HG03103 (cell line): ENCODE results near the gene NCF1.
"Not testable (repeated sequence)": the region's sequence is repeated elsewhere in the genome, so short reads cannot be mapped to it uniquely, and the experiment has no call there.

Experiments
- ATAC-seq: cut with Tn5 transposase; IDR thresholded peaks from one replicate; pipeline ENCODE4 v1.9.1; 2021; ENCODE audit warnings: low read depth; ENCODE audit not compliant: unreplicated experiment

Gene NCF1

GRCh38 chr7:74773760-74774750, at the start of gene NCF1:
TSS of gene NCF1 (plus strand) at chr7:74774011. CDS start at chr7:74774032, 21 bp downstream.
- ATAC-seq: peak; percentile 86

GRCh38 chr7:74725840-74726239, 48.0 kb upstream of the NCF1 start:
- no peak for ATAC-seq

- no peak for ATAC-seq
Observed at GRCh38 chr7:74726309-74727101, 47.3 kb upstream of the NCF1 start.

DNA sequence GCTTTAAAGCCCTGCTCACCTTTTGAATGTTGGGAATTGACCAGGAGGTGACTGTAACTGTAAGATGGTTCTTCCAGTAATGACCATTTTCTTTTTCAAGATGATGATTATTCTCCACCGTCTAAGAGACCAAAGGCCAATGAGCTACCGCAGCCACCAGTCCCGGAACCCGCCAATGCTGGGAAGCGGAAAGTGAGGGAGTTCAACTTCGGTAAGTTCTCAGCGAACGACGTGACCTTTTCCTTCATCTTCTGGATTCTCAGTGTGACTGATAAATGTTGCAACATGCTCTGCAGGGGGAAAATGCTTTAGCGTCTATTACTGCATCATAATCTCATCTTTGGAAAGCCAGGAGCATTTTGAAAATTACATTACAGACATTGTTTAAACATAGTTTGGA, 45.1 kb upstream of the NCF1 start:
- not testable (repeated sequence) for ATAC-seq

DNA sequence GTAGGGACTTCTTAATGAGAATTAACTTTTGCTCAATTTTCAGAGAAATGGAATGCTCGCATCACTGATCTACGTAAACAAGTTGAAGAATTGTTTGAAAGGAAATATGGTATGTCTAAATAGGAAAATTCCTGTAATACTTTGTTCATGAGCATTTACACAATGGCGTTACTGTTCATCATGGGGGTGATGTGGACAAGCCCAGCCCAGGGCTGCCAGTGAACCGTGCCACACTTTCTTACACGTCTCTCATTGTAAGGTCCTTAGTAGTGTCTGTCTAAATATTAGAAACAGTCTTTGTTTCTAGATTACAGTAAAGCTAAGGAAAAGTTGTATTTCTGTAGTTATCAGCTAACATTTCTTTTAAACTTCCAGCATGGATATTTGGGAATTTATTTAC, 43.6 kb upstream of the NCF1 start:
- not testable (repeated sequence) for ATAC-seq

DNA sequence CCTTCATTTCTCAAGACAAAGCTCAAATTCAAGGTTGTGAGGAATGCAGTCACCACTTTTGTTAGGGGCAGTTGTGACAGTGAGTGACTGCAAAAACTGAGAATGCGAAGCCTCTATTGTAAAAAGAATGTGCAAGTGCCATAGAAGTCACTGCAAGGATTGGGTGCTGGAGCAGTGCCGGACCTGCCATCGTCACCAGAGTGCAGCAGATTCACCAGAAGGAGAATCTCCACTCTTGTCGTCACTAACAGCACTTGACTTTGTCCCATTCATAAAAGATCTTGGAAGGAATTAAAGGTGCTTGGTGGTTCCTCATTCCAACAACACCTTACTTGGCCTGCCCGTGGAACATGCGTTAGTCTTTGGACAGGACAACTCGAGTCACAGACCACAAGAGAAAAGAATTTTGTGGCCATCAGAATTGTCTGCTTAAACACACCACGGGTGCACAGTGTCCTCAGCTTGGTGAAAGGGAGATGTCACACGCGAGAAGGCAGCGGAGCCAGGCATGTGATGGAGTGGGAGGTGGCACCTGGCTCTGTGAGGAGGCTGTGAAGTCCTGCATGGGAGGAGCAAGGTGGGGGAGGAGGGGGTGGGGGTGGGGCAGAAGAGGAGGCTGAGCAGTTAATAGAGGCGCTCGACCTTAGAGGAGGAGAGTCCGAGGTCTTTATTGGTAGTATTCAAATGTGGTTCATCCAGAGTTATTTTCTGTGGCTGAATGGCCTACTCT, 33.7 kb upstream of the NCF1 start:
- not testable (repeated sequence) for ATAC-seq

DNA sequence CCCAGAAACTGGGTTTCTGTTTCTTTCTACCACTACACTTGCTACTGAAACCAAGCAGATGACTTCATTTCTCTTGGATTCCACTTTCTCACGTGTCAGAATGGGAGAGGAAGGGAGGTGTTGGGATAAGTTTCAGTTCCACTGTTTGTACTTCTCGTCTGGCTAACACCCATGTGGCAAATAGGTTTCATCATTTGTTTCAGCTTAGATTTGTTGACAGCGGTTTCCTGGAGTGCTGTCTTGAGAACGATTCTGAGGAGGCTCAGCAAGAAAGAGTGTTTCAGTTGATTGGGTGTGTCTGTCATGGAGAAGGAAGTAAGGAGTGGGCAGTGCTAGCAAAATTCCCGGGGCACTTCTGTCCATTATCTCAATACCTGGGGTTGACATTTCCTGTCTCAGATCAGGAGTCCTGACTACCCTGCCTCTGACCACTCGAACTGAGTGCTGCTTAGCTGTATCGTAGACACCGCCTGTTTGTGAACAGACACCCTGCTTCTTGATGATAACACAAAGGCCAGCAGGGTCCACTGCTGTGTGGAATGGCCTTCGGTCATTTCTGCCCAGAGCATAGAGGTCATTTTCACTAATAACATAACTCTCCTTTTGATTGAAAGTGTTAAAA, 29.8 kb upstream of the NCF1 start:
- ATAC-seq: not testable (repeated sequence)

DNA sequence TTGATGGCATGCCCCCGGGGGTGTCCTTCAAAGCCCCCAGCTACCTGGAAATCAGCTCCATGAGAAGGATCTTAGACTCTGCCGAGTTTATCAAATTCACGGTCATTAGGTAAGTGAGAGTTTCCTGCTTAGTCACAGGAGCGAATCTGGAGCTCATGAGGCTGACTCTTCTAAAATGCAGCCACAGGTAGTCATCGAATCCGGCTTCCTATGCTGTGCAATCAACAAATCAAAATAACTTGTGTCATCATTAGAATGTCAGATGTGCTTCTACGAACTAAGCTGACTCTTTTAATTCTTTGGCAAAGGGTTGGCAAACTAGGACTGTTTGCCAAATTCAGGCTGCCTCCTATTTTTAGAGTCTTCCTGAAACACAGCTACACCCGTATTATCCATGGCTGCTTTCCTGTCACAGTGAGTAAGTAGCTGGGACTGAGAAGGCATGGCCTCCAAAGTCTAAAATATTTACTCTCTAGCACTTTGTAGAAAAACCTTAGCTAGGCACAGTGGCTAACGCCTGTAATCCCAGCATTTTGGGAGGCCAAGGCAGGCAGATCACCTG, 19.8 kb upstream of the NCF1 start:
- ATAC-seq: not testable (repeated sequence)

DNA sequence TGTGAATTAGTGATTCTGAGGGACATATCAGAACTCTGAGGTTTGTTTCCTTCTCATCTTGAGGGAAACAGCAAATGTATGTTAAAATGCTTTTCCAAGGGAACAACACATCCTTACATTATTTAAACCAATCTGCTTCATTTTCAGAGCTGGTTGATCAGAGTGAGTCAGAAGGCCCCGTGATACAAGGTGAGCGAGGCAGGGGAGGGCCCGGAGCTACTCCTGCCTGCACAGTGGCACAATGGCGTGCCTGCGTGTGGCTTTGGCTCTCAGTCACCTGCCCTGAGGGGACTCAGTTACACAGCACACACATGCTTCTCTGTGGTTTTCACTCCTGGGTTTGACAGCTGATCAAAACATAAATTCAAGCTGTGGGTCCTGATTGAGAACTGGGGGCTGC, 17.1 kb upstream of the NCF1 start:
- ATAC-seq: not testable (repeated sequence)

DNA sequence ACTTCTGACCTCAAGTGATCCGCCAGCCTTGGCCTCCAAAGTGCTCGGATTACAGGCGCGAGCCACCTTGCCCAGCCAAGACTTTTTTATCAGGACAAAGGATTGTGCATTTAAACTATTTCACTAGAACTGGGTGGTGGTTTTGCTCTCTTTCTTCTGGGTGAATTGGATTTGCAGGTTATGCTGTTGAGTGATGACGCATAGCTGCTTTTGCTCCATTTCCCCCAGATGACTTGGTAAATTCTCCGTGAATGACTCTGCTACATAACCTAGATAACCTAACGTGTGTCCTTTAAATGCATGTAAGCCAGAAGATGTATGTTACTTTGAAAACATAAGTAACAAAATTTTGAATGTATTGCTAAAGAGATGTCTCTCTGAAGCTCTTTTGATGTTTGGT, 15.5 kb upstream of the NCF1 start:
- not testable (repeated sequence) for ATAC-seq

GRCh38 chr7:74758982-74759381, 14.8 kb upstream of the NCF1 start:
- not testable (repeated sequence) for ATAC-seq

DNA sequence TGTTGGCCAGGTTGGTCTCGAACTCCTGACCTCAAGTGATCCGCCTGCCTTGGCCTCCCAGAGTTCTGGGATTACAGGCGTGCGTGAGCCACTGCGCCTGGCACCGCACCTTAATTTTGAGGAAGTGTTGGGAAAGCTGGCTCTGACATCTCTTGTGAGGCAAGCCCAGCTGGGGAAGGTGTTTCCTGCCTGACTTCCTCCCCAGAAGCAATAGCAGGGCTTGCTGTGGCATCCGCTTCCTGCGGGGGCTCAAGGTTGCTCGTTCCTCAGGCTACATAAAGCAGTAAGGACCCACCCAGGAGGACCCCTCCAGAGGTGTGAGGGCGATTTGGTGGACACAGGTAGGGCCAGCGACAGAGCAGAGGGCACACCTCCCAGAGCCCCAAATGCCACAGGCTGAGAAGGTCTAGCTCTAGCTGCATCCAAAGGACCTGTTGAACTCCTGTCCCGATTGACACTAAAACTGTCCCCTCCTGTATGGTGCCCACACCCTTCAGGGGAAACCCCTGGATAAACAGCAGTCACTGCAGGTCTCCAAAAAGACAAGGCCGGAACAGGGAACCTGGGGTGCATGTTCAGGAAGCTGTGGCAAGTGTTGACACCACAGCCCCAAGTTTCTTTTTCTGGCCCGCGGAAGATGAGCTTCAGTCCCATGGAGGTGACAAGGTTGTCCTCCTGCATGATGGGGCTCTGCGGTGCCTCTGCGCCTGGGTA, 8.4 kb upstream of the NCF1 start:
- ATAC-seq: not testable (repeated sequence)

- ATAC-seq: not testable (repeated sequence)
Observed at GRCh38 chr7:74766509-74766908, 7.3 kb upstream of the NCF1 start.

DNA sequence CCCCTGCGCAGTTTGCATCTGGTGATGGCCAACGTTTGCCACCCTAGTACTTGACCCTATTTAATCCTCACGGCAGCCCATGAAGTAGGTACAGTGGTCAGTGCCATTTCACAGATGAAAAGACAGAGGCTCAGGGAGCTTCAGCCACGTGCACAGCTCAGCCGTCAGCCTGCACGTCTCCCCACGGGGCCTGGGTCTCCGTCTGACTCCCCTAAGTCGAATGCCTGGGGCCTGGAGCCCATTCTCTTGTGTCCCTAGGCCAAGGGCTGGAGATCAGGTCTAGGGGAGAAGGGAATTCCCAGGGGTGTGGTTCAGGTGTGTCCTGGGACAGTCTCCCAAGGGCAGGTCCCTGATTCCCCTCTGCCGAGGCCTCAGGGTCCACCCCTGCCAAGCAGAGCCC, 6.8 kb upstream of the NCF1 start:
- not testable (repeated sequence) for ATAC-seq

GRCh38 chr7:74770062-74770461, 3.7 kb upstream of the NCF1 start:
- not testable (repeated sequence) for ATAC-seq

GRCh38 chr7:74772093-74772492, 1.7 kb upstream of the NCF1 start:
- not testable (repeated sequence) for ATAC-seq

DNA sequence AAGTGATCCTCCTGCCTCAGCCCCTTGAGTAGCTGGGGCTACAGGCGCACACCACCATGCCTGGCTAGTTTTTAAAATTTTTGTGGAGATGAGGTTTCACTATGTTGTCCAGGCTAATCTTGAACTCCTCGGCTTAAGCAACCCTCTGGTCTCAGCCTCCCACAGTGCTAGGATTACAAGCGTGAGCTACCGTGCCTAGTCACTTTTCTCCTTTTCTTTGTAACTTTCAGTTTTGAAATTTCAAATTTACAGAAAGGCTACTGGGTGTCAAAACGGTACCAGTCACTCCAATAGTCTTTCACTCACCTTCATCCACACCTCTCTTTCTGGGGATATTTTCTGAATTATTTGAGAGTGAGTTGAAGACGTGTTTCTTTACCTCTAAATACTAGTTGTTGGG, 1.3 kb downstream of the NCF1 start:
- ATAC-seq: not testable (repeated sequence)

DNA sequence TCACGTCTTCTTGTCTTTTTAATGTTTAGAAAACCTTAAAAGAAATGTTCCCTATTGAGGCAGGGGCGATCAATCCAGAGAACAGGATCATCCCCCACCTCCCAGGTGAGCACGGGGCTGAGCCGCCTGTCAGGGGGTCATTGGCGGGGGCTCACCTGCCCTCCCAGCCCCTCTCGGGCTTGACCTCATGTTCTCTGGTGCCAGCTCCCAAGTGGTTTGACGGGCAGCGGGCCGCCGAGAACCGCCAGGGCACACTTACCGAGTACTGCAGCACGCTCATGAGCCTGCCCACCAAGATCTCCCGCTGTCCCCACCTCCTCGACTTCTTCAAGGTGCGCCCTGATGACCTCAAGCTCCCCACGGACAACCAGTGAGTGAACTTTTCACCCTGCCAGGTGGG, 5.2 kb downstream of the NCF1 start:
- ATAC-seq: not testable (repeated sequence)

GRCh38 chr7:74781746-74782145, 7.9 kb downstream of the NCF1 start:
- not testable (repeated sequence) for ATAC-seq
